Kidney capillary endothelial cell (primary cell): ENCODE measurements around the gene TMEM40.
"Not testable (repeated sequence)": the region's sequence is repeated elsewhere in the genome, so short reads cannot be mapped to it uniquely, and the experiment has no call there.

ENCODE experiments used
- DNase-seq: peaks from one replicate; pipeline ENCODE4 v3.0.0-alpha.2; 2018; ENCODE audit warnings: low spot score

The TMEM40 gene

DNA sequence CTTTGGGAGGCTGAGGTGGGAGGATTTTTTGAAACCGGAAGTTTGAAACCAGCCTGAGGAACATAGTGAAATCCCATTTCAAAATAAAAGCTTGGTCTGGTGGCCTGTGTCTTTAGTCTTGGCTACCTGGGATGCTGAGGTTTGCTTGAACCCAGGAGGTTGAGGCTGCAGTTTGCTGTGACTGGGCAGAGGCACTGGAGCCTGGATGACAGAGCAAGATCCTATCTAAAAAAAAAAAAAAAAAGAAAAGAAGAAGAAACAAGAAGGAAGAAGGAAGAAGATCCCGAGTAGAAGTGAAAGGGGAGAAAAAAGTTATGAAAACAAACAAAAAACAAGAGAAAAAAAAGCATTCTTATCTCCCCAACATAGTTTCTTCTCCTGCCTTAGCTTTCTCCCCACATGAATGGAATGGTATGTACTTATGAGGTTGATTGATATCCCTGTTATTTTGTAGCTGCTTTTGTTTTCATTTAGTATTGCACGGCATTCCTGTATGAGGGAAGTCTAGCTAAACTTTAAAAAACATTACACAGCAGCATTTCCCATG is 42.4 kb downstream of the TMEM40 start:
- DNase-seq, result no peak

- DNase-seq, result no peak
Observed at GRCh38 chr3:12714278-12714677, 44.8 kb downstream of the TMEM40 start.

DNA sequence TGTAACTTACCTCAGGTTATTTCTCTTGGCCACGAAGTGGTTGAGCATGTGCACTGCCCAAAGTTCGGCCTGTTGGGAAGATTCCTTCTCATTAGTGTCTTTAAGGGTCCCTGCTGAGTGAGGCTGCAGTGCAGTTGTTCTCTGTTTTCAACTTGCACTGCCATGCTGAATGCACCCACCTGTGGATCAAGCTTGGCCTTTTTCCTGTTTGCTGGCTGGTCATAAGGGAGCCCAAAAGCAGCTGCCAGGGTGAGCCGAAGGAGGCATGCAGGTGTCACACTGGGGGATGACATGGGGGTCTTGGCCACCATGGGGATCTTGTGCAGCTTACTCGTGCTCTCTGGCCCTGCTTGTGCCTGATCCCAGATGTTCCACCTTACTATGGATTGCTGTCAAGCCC is 49.0 kb downstream of the TMEM40 start:
- DNase-seq, result no peak

- no peak for DNase-seq
Observed at GRCh38 chr3:12709334-12709733, 49.7 kb downstream of the TMEM40 start.

GRCh38 chr3:12708584-12709192 is 50.4 kb downstream of the TMEM40 start:
- no peak for DNase-seq

GRCh38 chr3:12707449-12707848 is 51.6 kb downstream of the TMEM40 start:
- DNase-seq, result no peak

- DNase-seq, result peak; percentile 64
Observed at GRCh38 chr3:12706504-12707253, 52.4 kb downstream of the TMEM40 start.

GRCh38 chr3:12705981-12706380 is 53.1 kb downstream of the TMEM40 start:
- no peak for DNase-seq

- no peak for DNase-seq
Observed at GRCh38 chr3:12705374-12705926, 53.6 kb downstream of the TMEM40 start.

DNA sequence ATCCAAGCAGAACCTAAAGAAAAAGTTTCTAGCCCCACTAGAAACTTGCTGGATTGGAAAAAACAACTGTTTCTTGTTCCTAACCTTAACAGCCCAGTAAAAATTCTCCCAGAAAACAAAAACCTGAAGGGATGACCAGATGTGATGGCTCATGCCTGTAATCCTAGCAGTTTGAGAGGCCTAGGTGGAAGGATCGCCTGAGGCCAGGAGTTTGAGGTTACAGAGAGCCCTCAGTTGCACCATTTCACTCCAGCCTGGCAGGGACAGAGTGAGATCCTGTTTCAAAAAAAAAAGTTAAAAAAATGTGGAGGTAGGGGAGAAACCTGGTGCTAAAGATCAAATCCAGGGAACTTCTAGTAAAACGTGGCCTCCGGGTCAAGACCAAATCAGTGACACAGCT is 56.6 kb downstream of the TMEM40 start:
- no peak for DNase-seq

DNA sequence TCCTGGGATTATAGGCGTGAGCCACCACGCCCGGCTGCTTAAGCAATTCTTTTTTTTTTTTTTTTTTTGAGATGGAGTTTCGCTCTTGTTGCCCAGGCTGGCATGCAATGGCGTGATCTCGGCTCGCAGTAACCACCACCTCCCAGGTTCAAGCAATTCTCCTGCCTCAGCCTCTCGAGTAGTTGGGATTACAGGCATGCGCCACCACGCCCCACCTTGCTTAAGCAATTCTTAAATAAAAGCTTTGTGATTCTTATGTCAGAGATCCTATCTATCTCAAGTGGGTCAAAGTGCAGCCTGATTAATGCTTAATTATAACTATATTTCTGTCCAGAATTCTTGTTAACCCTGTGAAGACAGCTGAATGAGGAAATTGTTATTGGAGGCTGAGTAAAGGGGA is 57.5 kb downstream of the TMEM40 start:
- DNase-seq, result not testable (repeated sequence)

- DNase-seq, result no peak
Observed at GRCh38 chr3:12700800-12701199, 58.3 kb downstream of the TMEM40 start.

- no peak for DNase-seq
Observed at GRCh38 chr3:12695916-12696315, 63.1 kb downstream of the TMEM40 start.

- no peak for DNase-seq
Observed at GRCh38 chr3:12695112-12695511, 63.9 kb downstream of the TMEM40 start.

DNA sequence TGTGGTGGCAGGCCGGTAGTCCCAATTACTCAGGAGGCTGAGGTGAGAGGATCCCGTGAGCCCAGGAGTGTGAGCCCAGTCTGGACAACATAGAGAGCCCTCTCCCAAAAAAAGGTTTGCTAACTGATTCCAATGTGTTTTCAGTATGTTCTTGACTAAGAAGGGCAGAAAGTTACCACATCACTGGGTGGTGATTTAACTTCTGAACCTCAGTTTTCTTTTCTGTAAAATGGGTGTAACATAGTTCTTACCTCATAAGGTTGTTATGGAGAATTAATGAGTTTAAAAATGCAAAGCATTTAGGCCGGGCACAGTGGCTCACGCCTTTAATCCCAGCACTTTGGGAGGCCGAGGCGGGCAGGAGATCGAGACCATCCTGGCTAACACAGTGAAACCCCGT is 66.6 kb downstream of the TMEM40 start:
- DNase-seq, result no peak

DNA sequence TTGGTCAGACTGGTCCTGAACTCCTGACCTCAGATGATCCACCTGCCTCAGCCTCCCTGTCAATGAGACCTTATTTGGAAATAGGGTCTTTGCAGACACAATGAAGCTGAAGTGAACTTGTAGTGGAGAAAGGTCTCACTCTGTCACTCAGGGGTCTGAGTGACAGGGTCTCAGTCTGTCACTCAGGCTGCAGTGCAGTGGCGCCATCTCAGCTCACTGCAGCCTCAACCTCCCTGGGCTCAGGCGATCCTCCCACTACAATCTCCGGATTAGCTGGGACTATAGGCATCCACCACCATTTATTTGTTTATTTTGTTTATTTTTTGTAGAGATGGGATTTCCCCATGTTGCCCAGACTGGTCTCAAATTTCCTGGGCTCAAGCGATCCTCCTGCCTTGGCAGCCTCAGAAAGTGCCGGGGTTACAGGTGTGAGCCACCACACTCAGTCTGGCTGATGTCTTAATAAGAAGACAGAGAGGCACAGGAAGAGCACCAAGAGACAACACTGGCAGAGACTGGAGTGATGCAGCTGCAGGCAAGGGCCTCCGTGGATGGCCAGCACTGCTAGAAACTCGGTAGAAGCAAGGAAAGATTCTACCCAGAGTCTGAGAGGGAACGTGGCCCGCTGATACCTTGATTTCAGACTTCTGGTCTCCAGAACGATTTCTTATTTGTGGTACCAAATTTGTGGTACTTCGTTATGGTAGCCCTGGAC is 68.9 kb downstream of the TMEM40 start:
- DNase-seq, result no peak

DNA sequence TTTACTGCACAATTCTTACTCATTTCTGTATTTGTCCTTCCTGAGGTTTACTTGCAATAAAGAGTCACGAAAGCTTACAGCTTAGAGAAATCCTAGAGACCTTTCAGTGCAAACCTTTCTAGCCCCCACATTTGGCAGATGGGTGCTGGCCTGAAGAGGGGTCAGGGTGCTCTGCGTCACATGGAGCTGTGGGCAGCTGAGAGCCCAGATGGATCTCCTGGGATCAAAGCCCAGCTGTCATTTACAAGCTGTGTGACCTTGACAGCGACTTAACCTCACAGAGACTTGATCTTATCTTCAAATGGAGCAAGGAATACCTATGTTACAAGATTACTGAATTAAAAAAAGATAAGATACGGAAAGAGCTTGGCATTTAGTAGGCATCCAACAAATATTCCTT is 71.1 kb downstream of the TMEM40 start:
- no peak for DNase-seq

- DNase-seq, result no peak
Observed at GRCh38 chr3:12686096-12686495, 73.0 kb downstream of the TMEM40 start.
